HepG2 (cell line): ENCODE results near the gene FGF14. TPM values are rescaled to one million over a fixed set of nuclear protein-coding genes. Genes with fewer than 3 reads are reported as not detected.

Source experiments
- ATAC-seq: fragments of 200-7000 bp; cut with Tn5 transposase; 3 replicates; pipeline ENCODE4 v1.9.1; 2020; ENCODE audit warnings: mild to moderate bottlenecking, moderate library complexity
- BruUV-seq: library from RNA; stranded (reverse); fragments of 400-500 nt; replicated peaks from 2 replicates; lab custom pipeline; 2021; lab: Mats Ljungman, UMichigan
- CTCF ChIA-PET: fragments of 300-600 bp; formaldehyde crosslinking; extraction: SDS; loops from one replicate; lab custom pipeline; 2021; ENCODE audit warnings: low total read pairs, inconsistent platforms, low intra/inter-chr PET ratio; lab: Yijun Ruan, JAX
- POLR2A ChIA-PET: fragments of 350-600 bp; sonication (Branson Sonifier 250); formaldehyde crosslinking; loops from one replicate; lab custom pipeline; 2020; ENCODE audit warnings: antibody characterized with exemption, inconsistent platforms; lab: Yijun Ruan, JAX
- DNase-seq: peaks from one replicate; pipeline ENCODE4 v3.0.0-alpha.2; 2015; ENCODE audit warnings: low spot score
- FAIRE-seq: peaks from 3 replicates; lab custom pipeline; 2011; peaks lifted over from hg19 to GRCh38; lab: Jason Lieb, UNC
- H2AFZ ChIP-seq: one replicate; pipeline ENCODE4 v1.6.1; 2011; ENCODE audit warnings: low read length, inconsistent platforms
- H3K27ac ChIP-seq: fragments of 300-600 bp; 3 replicates; pipeline ENCODE4 v1.8.0; 2011; ENCODE audit warnings: mixed run types, mild to moderate bottlenecking, mixed read lengths, low read length, inconsistent platforms; ENCODE audit not compliant: insufficient read depth; ENCODE audit errors: extremely low read length
- H3K27me3 ChIP-seq, 2 experiments: fragments of 200-600 bp in 1 of 2; 2 replicates in 1 of 2; 3 replicates in 1 of 2; pipeline versions ENCODE4 v1.6.0 to v1.8.0; 2011; ENCODE audit warnings: low read length in 2 of 2, mild to moderate bottlenecking in 2 of 2, moderate library complexity in 2 of 2, inconsistent platforms in 1 of 2; ENCODE audit not compliant: insufficient read depth in 2 of 2, control insufficient read depth in 1 of 2
- H3K36me3 ChIP-seq, 2 experiments: fragments of 200-600 bp in 1 of 2; replicated peaks in 1 of 2; 2 replicates in 1 of 2; 3 replicates in 1 of 2; pipeline versions ENCODE4 v1.5.1 to v1.8.0; 2011; ENCODE audit warnings: low read length in 2 of 2, inconsistent platforms in 1 of 2; ENCODE audit not compliant: insufficient read depth in 2 of 2, control insufficient read depth in 1 of 2
- H3K4me1 ChIP-seq: 2 replicates; pipeline ENCODE4 v1.5.1; 2012; ENCODE audit warnings: low read length, inconsistent platforms; ENCODE audit not compliant: insufficient read depth
- H3K4me2 ChIP-seq: 2 replicates; pipeline ENCODE4 v1.6.0; 2011; ENCODE audit warnings: low read depth, low read length, inconsistent platforms
- H3K4me3 ChIP-seq, 3 experiments: fragments of 200-600 bp in 1 of 3; sonication (generic), shearing (Covaris generic) in 1 of 3; replicated peaks in 1 of 3; 2 replicates each; pipeline ENCODE4 v1.5.1; 2011 to 2016; ENCODE audit warnings: low read length in 3 of 3, inconsistent platforms in 2 of 3, low read depth in 2 of 3, mild to moderate bottlenecking in 2 of 3, control low read depth in 1 of 3, mixed read lengths in 1 of 3; ENCODE audit not compliant: insufficient read depth in 1 of 3
- H3K79me2 ChIP-seq: one replicate; pipeline ENCODE4 v1.6.1; 2011; ENCODE audit warnings: low read length, inconsistent platforms; ENCODE audit not compliant: insufficient read depth
- H3K9ac ChIP-seq: 2 replicates; pipeline ENCODE4 v1.6.0; 2011; ENCODE audit warnings: mild to moderate bottlenecking, low read depth, low read length, inconsistent platforms; ENCODE audit not compliant: insufficient read depth
- H3K9me3 ChIP-seq: 2 replicates; pipeline ENCODE4 v1.5.1; 2012; ENCODE audit warnings: mild to moderate bottlenecking, low read length
- H4K20me1 ChIP-seq: 2 replicates; pipeline ENCODE4 v1.6.0; 2011; ENCODE audit warnings: inconsistent platforms, mild to moderate bottlenecking, low read length, moderate library complexity; ENCODE audit not compliant: insufficient read depth
- HOMEZ ChIP-seq: IDR thresholded peaks from 2 replicates; pipeline ENCODE4 v1.6.1; 2016; ENCODE audit warnings: low read depth
- NFYC ChIP-seq: IDR thresholded peaks from 2 replicates; pipeline ENCODE4 v1.6.1; 2016; ENCODE audit warnings: missing genetic modification reagents, missing compliant biosample characterization
- ZNF430 ChIP-seq: sonication (generic); formaldehyde crosslinking; IDR thresholded peaks from 2 replicates; pipeline ENCODE4 v1.9.0; 2021; ENCODE audit warnings: mild to moderate bottlenecking, missing genetic modification reagents
- ZNF564 ChIP-seq: sonication (generic); formaldehyde crosslinking; IDR thresholded peaks from 2 replicates; pipeline ENCODE4 v1.8.1; 2023; ENCODE audit warnings: mild to moderate bottlenecking, missing genetic modification reagents
- WGBS: methylation state at CpG from one replicate; pipeline ENCODE4 v1.1.6; 2017; ENCODE audit warnings: low lambda C conversion rate; 5-methylcytosine and 5-hydroxymethylcytosine counted together
- in situ Hi-C: cut with HindIII; loops from 2 replicates; pipeline ENCODE4 v1.10.0; 2017; ENCODE audit warnings: low pct_unique_long_range_greater_than_20kb; ENCODE audit not compliant: extremely low pct_ligation_motif_present
- intact Hi-C: fragments of 100-400 bp; cut with micrococcal nuclease; formaldehyde crosslinking; loops from one replicate; pipeline ENCODE4 v1.10.0; 2022; ENCODE audit not compliant: unreplicated experiment
- polyA plus RNA-seq, 8 experiments: library from polyadenylated mRNA; depleted of rRNA in 3 of 8; stranded (reverse) in 7 of 8; unstranded in 1 of 8; fragments of >200 nt; fragmentation: Illumina TruSeq in 4 of 8; extraction: Trizol in 4 of 8; gene quantifications; 2 replicates each; pipeline versions ENCODE4 v1.2.1 to v1.2.3, GENCODE V29; 2011 to 2016; ENCODE audit warnings: low read depth in 4 of 8, missing spikeins in 1 of 8, mixed read lengths in 1 of 8; ENCODE audit not compliant: insufficient read depth in 1 of 8
- total RNA-seq, 5 experiments: library from RNA; depleted of rRNA; stranded (reverse); fragments of >200 nt; fragmentation: Illumina TruSeq; extraction: Trizol; gene quantifications; 2 replicates each; pipeline ENCODE4 v1.2.3, GENCODE V29; 2016; ENCODE audit warnings: low read depth in 1 of 5

The FGF14 gene
- total and polyA plus RNA-seq, 2 of the 13 experiments (the other 11 are each of a cell fraction or from before 2014, with no cell fraction given), result not detected

GRCh38 chr13:101845245-101846020 is 556.4 kb downstream of the FGF14 start:
- Histone ChIP-seq H3K4me2 (no peak overlapping the region), H3K27ac (no peak overlapping the region), H3K9me3 (no peaks in the 10 kb centered on the region), H3K4me3 (no peak overlapping the region), H3K9ac (no peak overlapping the region), H2AFZ (no peak overlapping the region), H3K36me3 (no peaks in the 10 kb centered on the region), H4K20me1 (no peaks in the 10 kb centered on the region), H3K4me1 (0 out of 2 replicates have a peak, but pooled peaks cover 7% of the 10 kb centered on the region), H3K79me2 (no peaks in the 10 kb centered on the region), H3K27me3 (no peaks in the 10 kb centered on the region)
- ChIA-PET POLR2A (no interaction called here), CTCF (no interaction called here)
- peak; percentile 51; the same call in 1 of the 3 replicates for ATAC-seq
- intact Hi-C loops (no loop called here), in situ Hi-C loops (no loop called here)
- 0% methylated on average over 4 of the region's 4 CpGs for WGBS
- FAIRE-seq, result no peak
- peak; percentile 22 for DNase-seq
- BruUV-seq, result no TSS peak
- TF ChIP-seq ZNF564 (CRISPR knock-in tag) (no peak), ZNF430 (no peak), HOMEZ (no peak)

DNA sequence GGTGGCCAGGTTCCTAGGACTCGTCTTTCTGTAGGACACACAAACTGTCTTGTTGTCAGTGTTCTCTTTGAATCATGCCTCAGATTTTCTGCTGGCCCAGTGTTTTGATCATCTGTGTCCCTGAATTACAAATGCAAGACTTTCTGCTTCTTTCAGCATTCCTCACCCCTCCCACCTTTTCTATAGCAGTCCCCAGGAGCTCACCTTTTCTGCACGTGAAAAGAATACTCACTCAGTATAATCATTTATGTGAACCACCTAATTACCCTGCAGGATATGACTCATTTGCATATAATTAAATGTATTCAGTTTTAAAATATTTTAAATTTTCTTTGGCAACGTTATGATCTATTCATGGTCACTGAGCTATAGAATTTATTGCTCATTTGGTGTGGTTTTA is 560.1 kb downstream of the FGF14 start:
- POLR2A ChIA-PET, result no interaction called here
- no peak for FAIRE-seq
- intact Hi-C loops, result no loop called here

More for the DNA sequence above, 560.1 kb downstream of the FGF14 start:
- WGBS, result 0% methylated on average over 3 of the region's 3 CpGs
- no peak overlapping the region for H3K9ac ChIP-seq
- no peaks in the 10 kb centered on the region for H3K9me3 ChIP-seq
- no peak overlapping the region for H3K27ac ChIP-seq
- H2AFZ ChIP-seq, result no peak overlapping the region
- TF ChIP-seq NFYC (CRISPR knock-in tag), result no peak
- TF ChIP-seq, all 625 proteins: peak for 0
- Histone ChIP-seq H3K36me3 (no peaks in the 10 kb centered on the region), H3K27me3 (no peaks in the 10 kb centered on the region), H3K4me3 (no peak overlapping the region), H3K4me1 (0 out of 2 replicates have a peak, but pooled peaks cover 7% of the 10 kb centered on the region), H3K79me2 (no peaks in the 10 kb centered on the region), H4K20me1 (no peaks in the 10 kb centered on the region), H3K4me2 (no peak overlapping the region)
- ATAC-seq (no peak), DNase-seq (no peak)
- CTCF ChIA-PET, result no interaction called here
- BruUV-seq, result no TSS peak
- in situ Hi-C loops, result no loop called here
